NCI-H446 treated with DMSO at 0.1 percent for 48 hours (cell line): Measurements from ENCODE around the gene LUZP2.

ENCODE experiments used
- DNase-seq: peaks from one replicate; lab custom pipeline; 2025; lab: John Stamatoyannopoulos, UW

LUZP2 gene

DNA sequence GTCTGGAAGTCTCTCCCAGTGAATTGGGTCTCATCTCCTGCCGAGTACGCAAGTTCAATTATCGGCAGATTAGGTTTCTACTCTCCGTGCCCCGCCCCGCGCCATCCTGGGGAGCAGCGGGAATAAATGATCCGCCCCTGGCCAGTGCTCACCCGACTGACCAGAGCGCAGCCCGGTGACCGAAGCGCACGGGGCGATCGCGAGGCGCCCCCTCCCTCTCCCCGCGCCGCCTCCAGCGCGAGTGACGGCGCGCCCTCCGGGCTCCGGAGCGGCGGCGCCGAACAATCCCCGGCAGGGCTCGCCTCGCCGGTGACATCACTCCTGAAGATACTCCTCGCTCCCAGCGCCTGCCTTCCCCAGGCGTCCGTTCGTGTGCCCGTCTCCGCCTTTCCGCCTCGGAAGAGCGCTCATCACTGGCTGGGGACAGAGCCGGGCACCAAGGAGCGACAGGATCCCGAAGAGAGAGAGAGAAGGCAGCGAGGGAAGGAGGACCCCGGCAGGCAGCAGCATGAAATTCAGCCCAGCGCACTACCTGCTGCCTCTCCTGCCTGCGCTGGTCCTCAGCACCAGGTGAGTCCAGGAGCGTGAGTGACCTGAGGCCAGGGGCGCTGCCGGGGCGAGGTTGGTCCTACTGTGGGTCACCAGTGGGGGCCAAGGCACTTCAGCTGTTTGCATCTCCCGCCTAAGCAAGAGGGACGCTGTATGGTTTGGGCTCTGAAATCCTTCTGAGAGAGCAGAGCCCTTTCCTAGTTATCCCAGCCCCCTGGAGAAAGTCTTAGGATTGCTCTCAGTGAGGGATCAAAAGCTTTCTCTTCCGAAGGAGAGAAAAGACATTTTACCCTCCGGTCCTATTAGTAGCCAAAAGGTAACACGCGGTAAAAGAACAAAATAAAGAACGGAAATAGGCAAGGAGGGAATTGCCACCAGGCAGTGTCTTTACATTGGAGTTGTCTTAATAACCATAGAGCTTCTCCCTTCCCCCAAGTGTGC lies at the start of gene LUZP2:
Gene LUZP2 (plus strand): TSS at position 318 of the 990 bp plus-strand sequence.
- no peak for DNase-seq

DNA sequence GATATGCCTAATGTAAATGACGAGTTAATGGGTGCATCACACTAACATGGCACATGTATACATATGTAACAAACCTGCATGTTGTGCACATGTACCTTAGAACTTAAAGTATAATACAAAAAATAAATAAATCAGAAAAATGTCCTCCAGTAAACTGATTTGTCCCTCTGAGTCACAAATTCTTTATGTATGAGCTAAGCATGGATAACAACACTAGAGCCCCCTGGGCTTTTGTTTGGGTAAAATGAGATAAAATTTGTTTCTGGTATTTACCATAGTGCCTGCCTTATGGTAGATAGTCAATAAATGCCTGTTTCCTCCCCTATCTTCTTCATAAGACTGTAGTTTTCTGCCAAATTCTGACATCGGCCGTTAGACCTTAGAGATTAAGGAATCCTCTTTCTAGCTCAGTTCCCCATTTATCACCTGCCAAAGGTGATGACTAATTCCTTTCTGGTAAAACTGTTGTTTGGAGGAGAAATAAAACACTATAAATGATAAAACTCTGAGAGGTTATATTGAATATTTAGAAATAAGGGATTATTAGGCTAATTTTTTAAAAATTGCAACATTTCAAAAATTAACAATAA lies 43.6 kb upstream of the LUZP2 start:
- no peak for DNase-seq

DNA sequence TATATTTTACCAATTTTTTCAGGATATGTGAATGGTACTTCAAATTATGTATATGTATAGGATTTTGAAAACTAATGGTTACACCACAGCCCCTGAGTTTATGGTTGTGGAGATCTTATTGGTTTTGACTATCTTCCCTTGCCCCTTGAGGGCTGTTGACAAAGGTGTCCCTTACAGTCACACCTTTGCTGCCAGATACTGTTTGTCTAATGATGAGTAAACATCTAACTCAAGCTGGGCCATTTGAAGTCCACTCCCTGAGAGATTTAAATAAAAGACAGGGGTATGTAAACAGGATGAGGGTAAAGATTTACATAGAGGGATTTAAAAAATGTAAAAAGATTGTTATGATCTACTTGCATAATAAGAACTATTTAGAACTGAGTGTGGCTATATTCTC lies 38.9 kb upstream of the LUZP2 start:
- DNase-seq, result no peak

DNA sequence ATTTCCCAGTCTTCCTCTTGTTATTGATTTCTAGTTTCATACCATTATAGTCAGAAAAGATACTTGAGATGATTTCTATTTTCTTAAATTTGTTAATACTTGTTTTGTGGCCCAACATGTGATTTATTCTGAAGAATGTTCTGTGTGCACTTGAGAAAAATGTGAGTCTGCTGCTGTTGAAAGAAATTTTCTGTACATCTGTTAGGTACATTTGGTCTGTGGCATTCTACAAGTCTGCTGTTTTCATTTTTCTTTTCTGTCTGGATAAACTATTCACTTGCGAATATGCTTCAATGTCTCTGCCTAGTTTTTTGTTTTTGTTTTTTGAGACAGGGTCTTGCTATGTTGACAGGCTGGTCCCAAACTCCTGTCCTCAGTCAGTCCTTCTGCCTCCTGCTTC lies 26.4 kb upstream of the LUZP2 start:
- no peak for DNase-seq

DNA sequence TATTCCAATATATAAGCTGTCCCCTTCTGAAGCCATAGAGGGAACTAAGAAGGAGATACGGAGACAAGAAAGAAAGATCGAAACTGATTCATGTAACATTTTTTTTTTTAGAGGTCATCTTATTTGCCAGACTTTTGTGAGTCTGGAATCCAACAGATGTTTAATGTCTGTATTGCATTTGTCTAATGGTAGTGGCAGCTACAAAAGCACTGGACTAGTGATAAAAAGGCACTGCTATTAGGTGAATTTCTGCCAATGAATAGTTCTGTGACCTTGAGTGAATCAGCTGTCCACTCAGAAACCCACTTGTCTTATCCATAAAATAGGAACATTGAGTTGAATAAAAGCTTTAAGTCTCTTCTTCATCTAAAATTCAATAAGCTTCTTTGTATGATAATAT lies 25.8 kb upstream of the LUZP2 start:
- no peak for DNase-seq

DNA sequence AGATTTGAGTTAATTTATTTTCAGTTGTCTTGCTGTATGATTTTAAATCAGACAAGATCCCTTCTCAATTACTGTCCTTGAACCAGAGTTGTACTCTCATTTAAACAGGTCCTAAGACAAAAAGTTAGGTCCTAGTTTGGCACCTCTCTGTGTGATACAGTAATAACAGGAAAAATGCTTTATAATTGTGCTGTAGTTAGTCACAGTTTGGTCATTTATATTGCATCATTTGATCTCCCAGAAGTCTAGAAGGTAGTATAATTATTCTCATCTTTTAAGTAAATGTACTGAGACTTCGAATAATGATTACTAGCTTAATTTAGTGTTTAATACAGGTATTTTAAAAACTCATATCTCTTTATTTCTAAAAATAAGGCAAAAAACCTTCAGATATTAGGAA lies 18.1 kb upstream of the LUZP2 start:
- no peak for DNase-seq

DNA sequence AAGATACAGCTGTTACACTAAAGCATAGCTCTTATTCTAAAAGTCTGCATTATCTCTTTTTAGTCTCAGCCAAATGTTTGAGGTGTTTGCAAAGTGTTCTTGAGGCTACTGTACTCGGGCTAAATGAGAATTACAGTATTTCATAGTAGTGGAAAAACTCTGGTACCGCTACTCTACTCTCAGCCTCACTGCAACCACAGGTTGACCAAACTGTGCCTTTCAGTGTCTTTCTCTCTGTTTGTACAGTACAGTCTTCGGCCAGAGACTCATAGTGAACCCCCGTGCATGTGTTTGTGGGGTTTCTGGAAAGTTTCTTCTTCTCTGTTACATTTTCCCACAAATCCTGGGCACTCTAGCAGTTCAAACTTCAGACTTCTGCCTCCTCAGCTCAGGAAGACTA lies 7.4 kb upstream of the LUZP2 start:
- DNase-seq, result no peak

DNA sequence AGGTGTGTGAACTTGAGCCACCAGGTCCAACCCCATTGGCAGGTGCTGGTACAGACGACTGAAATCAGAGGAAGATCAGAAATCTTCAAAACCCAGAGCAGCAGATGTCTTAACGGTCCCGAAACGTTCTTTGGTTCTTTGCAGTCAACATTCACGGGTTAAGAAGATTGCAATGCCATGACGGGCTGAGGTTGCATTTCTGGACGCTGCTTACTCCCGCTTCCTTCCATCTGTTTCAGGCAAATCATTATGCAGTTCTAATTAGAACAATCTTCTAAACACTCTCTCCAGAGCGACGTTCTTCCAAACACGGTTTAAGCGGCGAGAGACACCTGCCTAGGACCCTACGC lies 492 bp upstream of the LUZP2 start:
- DNase-seq, result no peak

DNA sequence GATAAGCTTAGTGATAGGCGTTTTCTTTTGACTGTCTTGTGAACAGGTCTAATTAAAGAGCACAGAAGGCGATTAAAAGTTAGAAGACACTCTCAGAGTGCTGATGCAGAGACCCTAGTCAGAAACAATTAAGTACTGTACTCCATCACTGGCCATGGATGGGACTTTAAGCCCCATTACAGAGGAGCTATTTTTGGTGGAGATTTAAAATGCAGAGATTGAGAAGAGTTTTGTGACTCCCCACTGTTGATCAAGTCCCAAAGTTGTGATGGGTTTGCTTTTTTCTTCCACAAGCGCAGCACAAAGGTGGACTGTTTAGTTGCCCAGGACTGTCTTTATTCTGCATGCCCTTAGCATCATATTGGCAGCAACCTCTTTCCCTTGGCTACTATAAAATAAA lies 978 bp downstream of the LUZP2 start:
- DNase-seq, result no peak

DNA sequence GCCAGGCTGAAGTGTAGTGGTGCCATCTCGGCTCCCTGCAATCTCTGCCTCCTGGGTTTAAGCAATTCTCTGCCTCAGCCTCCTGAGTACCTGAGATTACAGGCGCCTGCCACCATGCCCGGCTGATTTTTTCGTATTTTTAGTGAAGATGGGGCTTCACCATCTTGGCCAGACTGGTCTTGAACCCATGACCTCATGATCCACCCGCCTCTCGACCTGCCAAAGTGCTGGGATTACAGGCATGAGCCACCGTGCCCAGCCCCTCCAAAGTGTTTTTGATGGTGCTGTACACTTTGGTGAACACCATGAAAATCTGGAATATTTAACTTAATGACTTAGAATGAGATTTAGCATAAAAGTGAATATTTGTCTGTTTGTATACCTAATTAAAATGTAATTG lies 5.6 kb downstream of the LUZP2 start:
- no peak for DNase-seq

DNA sequence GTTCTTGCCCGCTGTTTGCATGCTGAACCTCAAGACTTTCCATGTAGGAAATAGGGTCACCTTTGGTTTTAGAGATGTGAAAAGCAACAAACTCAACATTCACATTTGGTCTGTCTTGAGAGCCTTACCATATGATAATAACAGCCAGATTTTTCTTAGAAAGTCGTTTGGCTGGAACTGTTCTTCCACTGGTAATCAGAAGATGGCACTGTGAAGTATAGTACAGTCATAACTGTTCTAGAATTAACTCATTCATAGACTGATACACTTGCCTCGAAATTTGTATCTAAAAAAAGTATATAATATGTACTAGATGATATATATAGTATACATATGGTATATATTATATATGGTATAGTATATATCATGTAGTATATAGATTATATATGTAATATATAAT lies 12.3 kb downstream of the LUZP2 start:
- DNase-seq, result no peak

DNA sequence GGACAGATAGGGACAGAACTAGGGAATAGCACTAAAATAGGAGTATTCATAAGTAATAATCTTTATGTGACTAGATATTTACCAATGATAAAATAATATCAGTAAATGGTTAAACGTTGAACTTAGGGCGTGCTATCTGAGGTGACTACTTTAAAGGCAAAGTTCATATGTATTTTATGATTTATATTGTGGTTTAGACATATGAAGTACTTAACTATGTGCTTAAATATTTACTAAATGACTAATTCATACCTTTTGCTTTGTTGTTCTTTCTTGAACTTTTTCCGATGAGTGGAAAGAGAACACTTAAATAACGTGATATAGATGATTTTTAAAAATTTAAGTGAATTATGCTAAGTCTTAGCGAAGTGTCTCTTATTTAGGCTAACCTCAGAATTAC lies 14.7 kb downstream of the LUZP2 start:
- no peak for DNase-seq

DNA sequence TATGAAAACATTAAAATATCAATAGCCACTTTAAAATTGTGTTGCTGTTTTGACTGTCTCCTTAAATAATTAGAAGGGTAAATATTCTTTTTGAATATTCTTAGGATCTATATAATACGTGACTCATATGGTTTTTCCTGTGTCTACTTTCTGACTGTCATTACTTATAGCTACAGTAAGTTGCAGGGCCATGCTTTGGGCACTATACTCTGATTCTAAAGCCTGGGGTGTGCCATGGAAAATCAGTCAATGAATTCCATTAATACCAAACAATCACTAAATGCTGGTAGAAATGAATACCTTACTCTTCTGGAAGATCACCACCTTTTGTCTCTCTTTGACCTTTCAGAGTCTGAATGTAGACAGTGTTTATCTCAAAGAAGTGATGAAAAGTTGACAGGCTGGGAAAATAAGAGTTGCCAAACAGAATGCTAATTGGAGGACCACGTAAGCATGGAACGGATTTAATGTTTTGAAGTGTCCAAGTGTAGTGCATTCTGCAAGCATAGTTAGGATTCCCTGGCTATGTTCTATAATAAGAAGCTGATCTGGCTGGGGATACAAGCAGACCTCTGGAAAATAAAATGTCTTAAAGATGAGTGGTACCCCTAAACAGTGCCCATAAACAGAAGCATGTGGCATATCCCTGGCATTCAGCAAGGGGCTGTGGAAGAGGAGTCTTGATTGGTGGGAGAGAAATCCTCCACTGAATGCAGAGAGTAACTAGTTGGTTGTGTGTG lies 16.8 kb downstream of the LUZP2 start:
- DNase-seq, result no peak

DNA sequence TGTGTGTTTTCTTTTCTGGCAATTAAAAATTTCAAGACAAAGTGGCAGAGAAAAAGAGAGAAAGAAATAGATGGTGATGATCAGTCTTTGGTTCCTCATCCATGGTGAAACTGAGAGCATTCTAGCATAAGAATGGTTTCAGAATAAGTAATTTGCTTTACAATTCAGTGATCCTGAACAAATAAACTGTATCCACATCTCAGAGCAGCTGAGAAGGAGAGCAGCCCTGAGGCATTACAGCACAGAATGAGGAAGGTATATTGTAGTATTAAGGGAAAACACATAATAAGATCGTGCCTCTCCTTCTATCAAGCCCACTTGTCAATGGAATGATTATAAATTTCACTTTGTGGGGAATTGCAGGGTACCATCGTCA lies 17.4 kb downstream of the LUZP2 start:
- DNase-seq, result no peak

DNA sequence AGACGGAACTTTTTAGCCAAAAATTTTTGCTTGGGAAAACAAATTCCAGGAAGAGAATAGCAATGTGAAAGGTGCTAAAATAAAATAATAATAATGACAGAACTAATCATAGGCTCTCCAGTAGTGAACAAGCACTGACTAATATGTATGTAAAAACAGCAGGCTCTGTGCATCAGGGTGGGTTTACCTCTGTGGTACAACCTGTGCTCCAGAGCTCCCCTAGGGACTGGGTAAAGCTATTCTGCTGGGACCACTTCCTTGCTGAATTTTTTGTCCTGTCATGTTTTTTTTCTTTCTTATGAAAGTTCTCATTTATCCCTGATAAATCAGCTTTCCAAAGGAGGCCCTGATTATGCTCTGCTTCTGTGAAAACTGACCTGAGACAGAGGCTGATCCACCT lies 18.8 kb downstream of the LUZP2 start:
- no peak for DNase-seq

DNA sequence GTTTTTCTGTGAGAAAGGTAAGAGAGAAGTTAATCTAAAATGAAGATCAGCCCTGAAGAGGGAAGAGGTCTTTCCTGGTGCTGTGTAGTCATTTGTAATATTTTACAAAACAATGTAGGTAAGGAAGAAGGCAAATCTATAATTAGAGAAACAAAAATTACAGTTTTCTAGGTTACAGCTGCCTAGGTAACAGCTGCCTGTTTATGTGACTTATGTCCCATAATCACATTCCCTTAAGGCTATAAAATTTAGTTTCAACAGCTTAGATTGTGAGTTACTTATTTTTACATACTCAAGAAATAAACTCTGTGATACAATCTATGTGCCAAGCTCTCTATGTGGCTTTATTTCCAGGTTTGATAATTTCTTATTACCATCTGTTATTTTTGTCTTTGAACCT lies 19.8 kb downstream of the LUZP2 start:
- DNase-seq, result no peak

DNA sequence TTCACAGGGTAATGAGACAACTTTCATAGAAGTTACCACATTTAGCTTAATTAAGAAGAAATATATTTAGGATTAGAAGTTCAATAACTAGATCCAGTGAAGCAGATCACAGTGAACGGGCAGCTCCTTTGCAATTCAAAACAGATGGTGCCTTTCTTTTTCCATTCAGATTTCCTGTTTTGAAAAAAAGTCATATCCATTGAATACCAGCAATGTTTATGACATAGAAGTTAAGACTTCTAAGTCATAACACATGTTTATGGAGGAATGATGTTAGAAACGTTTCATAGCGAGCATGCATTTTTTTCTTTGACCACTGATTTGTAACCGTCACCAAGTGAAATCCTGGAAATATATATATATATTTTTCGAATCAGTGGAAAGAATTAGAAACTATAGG lies 24.7 kb downstream of the LUZP2 start:
- DNase-seq, result no peak

DNA sequence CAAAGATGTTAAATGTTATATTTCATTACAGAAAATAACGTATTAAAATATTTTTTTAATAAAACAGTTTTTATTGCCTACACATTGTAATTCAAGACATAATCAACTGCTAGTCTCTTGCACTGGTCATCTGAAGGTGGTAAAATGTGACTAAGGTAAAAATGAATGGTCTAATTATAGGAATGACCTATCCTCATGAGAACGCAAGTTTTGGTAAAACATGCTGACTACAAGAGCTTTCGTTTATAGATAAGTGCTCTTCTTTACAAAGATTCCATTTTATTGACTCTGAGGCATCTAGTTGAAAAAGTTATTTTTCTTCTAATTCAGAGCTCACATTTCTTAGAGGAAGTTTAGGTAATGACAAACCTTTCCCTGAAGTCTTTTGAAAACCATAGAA lies 27.3 kb downstream of the LUZP2 start:
- no peak for DNase-seq

DNA sequence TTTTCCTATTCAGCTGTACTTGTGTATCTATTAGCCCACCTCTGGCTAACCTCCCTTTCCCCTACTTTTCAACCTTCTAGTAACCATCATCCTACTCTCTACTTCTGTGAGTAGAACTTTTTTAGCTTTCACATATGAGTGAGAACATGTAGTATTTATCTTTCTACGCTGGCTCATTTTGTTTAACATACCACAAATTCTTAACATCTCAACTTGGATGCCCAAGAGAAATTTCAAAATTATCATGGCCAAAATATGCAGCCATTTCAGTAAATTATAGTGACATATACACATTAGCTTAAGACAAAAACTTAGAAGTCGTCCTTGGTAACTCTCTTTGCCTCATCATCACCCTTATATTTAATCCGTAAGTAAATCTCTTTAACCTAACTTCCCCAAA lies 34.7 kb downstream of the LUZP2 start:
- DNase-seq, result no peak

DNA sequence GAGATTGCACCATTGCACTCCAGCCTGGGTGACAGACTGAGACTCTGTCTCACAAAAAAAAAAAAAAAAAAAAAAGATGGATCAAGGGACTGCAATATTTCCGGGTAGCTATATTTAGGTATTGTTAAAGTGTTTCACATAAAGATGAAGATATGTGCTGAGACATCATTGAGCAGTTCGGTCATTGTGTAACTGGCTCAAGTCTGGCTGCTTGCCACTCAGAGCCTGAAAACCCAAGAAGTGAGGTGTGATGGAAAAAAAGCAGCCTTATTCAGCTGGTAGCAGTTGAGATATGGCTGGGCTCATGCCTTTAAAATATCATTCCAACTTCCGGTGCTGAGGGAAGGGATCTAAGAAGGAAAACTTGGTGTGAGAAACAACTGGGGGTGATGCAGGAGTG lies 46.9 kb downstream of the LUZP2 start:
- DNase-seq, result no peak

DNA sequence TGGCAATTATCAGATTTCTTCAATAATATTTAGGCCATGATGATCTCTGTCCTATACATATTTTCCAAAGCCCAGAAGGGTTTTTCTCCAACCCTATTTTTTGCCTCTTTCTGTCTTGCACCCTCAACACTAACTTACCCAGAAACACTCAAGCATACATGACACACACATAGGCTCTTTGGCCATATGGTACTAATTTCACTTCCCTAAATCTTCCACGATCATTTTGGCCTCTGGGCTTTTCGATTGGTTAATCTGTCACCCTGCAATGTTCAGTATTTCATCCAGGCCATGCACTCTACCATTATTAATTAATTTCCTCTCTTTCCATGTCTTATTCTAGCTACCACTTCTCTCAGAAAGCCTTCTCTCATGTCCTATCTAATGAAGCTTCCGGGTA lies 59.8 kb downstream of the LUZP2 start:
- no peak for DNase-seq

DNA sequence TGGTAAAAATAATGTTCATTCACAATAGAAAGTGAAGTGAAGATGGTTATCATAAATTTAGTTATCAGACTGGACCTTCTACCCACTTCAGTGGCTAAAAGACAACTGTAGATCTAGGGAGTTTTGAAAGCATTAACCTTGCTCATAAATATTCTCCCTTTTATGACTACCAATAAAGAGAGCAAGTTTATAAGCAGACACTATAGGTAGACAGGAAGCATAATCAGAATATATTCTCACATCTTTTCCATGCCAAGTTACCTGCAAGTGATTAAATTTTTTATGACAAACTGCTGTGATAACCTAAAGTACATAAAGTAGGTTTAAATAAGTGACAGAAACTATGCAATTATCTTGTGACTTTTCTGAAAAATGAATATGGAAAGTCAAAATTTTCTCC lies 62.5 kb downstream of the LUZP2 start:
- DNase-seq, result no peak

DNA sequence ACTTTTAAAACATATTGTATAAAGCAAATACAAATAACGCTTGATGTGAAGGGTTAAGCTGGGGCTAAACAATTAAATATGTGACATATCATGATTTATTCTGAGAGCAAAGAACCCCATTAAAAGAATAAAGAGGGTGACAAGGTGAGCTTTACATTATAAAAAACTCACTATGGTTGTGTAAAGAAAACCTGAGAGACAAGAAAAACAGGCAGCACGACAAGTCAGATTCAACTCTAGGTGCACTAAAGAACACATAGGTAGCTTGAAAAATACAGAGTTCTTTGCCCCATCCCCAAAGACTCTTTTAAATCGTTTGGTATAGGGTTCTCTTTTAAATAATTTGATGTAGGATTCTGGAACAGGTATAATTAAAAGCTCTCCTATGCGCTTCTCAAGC lies 63.5 kb downstream of the LUZP2 start:
- no peak for DNase-seq
